GM18520 (cell line): ENCODE data around the gene TLE5.

Experiments
- ATAC-seq: cut with Tn5 transposase; IDR thresholded peaks from one replicate; pipeline ENCODE4 v1.9.1; 2021; ENCODE audit not compliant: unreplicated experiment

The TLE5 gene

GRCh38 chr19:3062165-3063105, at the start of gene TLE5:
Gene TLE5, minus strand, starts transcription at chr19:3062495. Its CDS starts 295 bp downstream, at chr19:3062200.
- no peak for ATAC-seq

GRCh38 chr19:3111586-3112247, 49.4 kb upstream of the TLE5 start:
- ATAC-seq = no peak

- no peak for ATAC-seq
Observed at GRCh38 chr19:3110126-3110825, 48.0 kb upstream of the TLE5 start.

- ATAC-seq = no peak
Observed at GRCh38 chr19:3109491-3109890, 47.2 kb upstream of the TLE5 start.

GRCh38 chr19:3108775-3109174, 46.5 kb upstream of the TLE5 start:
- no peak for ATAC-seq

- ATAC-seq = no peak
Observed at GRCh38 chr19:3107658-3108057, 45.4 kb upstream of the TLE5 start.

GRCh38 chr19:3106509-3107141, 44.3 kb upstream of the TLE5 start:
- no peak for ATAC-seq

GRCh38 chr19:3105641-3106508, 43.6 kb upstream of the TLE5 start:
- ATAC-seq = no peak

GRCh38 chr19:3104708-3104983, 42.4 kb upstream of the TLE5 start:
- ATAC-seq = no peak

- ATAC-seq = no peak
Observed at GRCh38 chr19:3102239-3103140, 40.2 kb upstream of the TLE5 start.

- no peak for ATAC-seq
Observed at GRCh38 chr19:3100747-3101730, 38.7 kb upstream of the TLE5 start.

GRCh38 chr19:3100331-3100730, 38.0 kb upstream of the TLE5 start:
- ATAC-seq = no peak

GRCh38 chr19:3099347-3100145, 37.3 kb upstream of the TLE5 start:
- no peak for ATAC-seq

- ATAC-seq = no peak
Observed at GRCh38 chr19:3098515-3099346, 36.4 kb upstream of the TLE5 start.

GRCh38 chr19:3098141-3098514, 35.8 kb upstream of the TLE5 start:
- ATAC-seq = no peak

GRCh38 chr19:3097442-3097871, 35.2 kb upstream of the TLE5 start:
- no peak for ATAC-seq
